Ascending aorta (tissue), 2 donors: ENCODE results near the gene CEP41. TPM values are rescaled to one million over a fixed set of nuclear protein-coding genes. Genes with fewer than 3 reads are reported as not detected.
A peak's percentile ranks its signal among the peaks of the same experiment; 100 is the strongest.

Experiments
- DNase-seq, 2 donors: peaks; one replicate each; pipeline ENCODE4 v3.0.0-alpha.2; 2019; ENCODE audit warnings: low spot score in 2 of 2
- H3K27ac ChIP-seq, 2 donors: fragments of 200-600 bp; sonication (generic); one replicate each; pipeline ENCODE4 v1.5.1; 2016 to 2017; ENCODE audit warnings: mild to moderate bottlenecking in 1 of 2
- H3K27me3 ChIP-seq: fragments of 200-600 bp; sonication (generic); one replicate; pipeline ENCODE4 v1.5.1; 2017
- H3K36me3 ChIP-seq, 2 donors: fragments of 200-600 bp; sonication (generic); one replicate each; pipeline ENCODE4 v1.5.1; 2016
- H3K4me1 ChIP-seq, 2 donors: fragments of 200-600 bp; sonication (generic); one replicate each; pipeline ENCODE4 v1.5.1; 2016 to 2017; ENCODE audit warnings: mild to moderate bottlenecking in 1 of 2
- H3K4me3 ChIP-seq, 2 donors: fragments of 200-600 bp; sonication (generic); one replicate each; pipeline ENCODE4 v1.5.1; 2016 to 2017; ENCODE audit warnings: mild to moderate bottlenecking in 1 of 2
- H3K9me3 ChIP-seq, 2 donors: fragments of 200-600 bp; sonication (generic); one replicate each; pipeline ENCODE4 v1.5.1; 2016
- intact Hi-C: fragments of 100-400 bp; cut with DNase I; formaldehyde crosslinking; loops from one replicate; pipeline ENCODE4 v1.15.1; 2023
- total RNA-seq: library from RNA; depleted of rRNA; stranded (reverse); fragments of >200 nt; gene quantifications from one replicate; pipeline ENCODE4 v1.1.0, GENCODE V29; 2016
- TF ChIP-seq, protein P1 (sequence below), 3 experiments: fragments of 200-600 bp in 2 of 3; fragments of 450-650 bp in 1 of 3; sonication (generic) in 2 of 3; IDR thresholded peaks; one replicate each; pipeline ENCODE4 v1.5.1; 2016 to 2019; ENCODE audit warnings: antibody characterized with exemption in 3 of 3, mild to moderate bottlenecking in 1 of 3, moderate library complexity in 1 of 3

CEP41 gene
- total RNA-seq, 1 donor from 2014 or later, result 4.3 TPM

DNA sequence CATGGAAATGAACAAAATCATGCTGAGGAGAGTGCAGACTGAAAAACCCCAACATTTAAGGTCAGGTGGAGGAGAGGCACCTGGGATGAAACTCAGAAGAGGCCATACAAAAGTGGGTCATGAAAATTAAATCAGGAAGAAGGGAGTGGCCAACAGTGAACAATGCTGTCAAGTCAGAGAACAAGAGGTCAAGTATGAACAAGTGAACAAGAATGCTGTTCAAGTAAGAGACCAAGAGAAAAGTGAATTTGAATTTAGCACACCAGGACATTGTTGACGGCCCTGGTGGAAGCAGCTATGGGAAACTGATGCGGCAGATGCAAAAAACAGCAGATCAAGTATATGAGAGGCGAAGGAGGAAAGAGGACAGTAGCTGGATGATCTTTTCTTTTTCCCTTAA lies 7.9 kb downstream of the CEP41 start:
- Histone ChIP-seq H3K4me3 (no peak overlapping the region), H3K27ac (no peak overlapping the region), H3K9me3 (no peaks in the 10 kb centered on the region), H3K36me3 (no peaks in the 10 kb centered on the region), H3K27me3 (no peaks in the 10 kb centered on the region), H3K4me1 (no peaks in the 10 kb centered on the region)
- no peak for DNase-seq
- intact Hi-C loops, result no loop called here
- TF ChIP-seq, protein P1, sequence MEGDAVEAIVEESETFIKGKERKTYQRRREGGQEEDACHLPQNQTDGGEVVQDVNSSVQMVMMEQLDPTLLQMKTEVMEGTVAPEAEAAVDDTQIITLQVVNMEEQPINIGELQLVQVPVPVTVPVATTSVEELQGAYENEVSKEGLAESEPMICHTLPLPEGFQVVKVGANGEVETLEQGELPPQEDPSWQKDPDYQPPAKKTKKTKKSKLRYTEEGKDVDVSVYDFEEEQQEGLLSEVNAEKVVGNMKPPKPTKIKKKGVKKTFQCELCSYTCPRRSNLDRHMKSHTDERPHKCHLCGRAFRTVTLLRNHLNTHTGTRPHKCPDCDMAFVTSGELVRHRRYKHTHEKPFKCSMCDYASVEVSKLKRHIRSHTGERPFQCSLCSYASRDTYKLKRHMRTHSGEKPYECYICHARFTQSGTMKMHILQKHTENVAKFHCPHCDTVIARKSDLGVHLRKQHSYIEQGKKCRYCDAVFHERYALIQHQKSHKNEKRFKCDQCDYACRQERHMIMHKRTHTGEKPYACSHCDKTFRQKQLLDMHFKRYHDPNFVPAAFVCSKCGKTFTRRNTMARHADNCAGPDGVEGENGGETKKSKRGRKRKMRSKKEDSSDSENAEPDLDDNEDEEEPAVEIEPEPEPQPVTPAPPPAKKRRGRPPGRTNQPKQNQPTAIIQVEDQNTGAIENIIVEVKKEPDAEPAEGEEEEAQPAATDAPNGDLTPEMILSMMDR (IDR thresholded peaks at IDR 0.05), result no peak

DNA sequence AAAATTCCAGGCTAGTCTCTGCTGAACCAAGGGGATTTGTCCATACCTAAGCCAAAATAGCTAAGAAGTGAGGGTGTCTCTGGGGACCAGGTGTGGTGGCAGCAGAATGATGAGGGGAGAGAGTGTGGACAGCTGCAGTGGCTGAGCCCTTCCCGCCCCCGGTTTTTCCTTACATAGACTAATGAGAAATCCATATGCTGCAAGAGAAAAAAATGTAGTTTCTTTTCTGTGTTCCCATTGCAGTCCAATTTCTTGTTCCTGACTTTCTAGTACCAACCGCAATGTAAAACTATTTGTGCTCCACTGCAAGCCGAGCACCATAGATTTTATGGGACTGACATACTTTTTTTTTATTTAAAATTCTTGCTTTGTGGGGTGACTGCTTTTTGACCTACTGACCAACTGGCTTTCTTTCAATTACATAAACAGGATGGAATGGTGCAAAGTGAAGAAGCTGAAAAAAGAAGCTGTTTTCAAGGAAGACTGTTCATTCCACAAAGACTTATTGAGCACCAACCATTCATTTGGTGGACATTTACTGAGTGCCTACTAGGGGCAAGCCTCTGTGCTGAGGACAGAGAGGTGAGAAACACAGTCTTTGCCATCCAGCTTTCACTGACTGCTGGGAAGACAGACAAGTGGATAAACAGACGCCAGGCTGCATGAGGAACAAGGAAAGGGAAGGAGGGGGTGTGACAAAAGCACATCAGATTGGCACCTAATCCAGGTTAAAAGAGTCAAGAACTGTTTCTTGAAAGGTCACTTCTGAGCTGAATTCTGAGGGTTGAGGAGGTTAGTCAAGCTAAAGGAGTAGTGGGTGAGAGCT lies 9.8 kb downstream of the CEP41 start:
- no peaks in the 10 kb centered on the region for H3K27me3 ChIP-seq
- peak overlapping the region in 1 of 2 donors; percentile 34 for H3K4me3 ChIP-seq
- H3K9me3 ChIP-seq, result no peaks in the 10 kb centered on the region
- intact Hi-C loops, result no loop called here
- H3K36me3 ChIP-seq, result no peaks in the 10 kb centered on the region
- TF ChIP-seq, protein P1 (IDR thresholded peaks at IDR 0.05), result no peak
- H3K4me1 ChIP-seq, result no peaks in the 10 kb centered on the region
- H3K27ac ChIP-seq, result no peak overlapping the region
- no peak for DNase-seq

DNA sequence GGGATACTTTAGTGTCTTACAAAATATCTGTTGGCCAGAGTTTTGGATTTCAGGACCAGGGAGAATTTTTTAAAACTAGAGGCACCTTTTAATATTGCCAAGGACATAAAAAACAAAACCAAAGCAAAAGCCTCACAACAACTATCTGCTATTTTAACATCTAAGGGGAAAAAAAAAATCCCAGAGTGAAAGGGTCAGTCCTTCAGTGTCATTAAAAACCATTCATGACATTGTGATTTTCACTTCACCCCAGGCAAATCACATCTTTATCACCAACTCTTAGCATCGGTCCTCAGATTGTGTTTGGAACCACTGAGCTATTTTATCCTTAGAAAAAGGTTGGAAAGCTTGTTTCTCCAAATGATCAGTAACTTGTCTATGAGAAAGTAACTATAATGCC lies 10.7 kb downstream of the CEP41 start:
- TF ChIP-seq, protein P1 (IDR thresholded peaks at IDR 0.05), result no peak
- no peaks in the 10 kb centered on the region for H3K27me3 ChIP-seq
- no peak overlapping the region for H3K4me3 ChIP-seq
- intact Hi-C loops, result no loop called here
- H3K27ac ChIP-seq, result no peak overlapping the region
- no peaks in the 10 kb centered on the region for H3K36me3 ChIP-seq
- H3K4me1 ChIP-seq, result no peaks in the 10 kb centered on the region
- DNase-seq, result no peak
- H3K9me3 ChIP-seq, result no peaks in the 10 kb centered on the region

DNA sequence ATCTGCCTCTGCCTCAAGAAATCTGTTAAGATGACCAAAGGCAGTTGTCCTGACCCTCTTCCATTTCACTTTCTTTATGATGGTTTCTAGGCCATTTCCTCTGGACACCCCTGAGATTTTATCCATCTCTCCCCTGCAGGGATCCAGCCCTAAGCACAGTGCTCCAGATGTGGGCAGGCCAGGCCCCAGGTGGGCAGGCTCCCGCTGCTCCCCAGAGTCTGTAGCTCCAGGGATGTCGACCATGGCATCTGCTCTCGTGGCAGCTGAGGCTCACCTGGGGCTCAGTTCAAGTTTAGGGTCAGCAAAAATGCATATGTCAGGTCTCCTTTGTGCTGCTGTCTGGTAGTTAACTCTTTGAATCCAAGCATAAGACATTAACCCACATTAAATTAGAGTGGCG lies 11.8 kb downstream of the CEP41 start:
- H3K27me3 ChIP-seq, result no peaks in the 10 kb centered on the region
- no peaks in the 10 kb centered on the region for H3K4me1 ChIP-seq
- H3K4me3 ChIP-seq, result no peak overlapping the region
- TF ChIP-seq, protein P1 (IDR thresholded peaks at IDR 0.05), result no peak
- H3K27ac ChIP-seq, result no peak overlapping the region
- intact Hi-C loops, result no loop called here
- no peaks in the 10 kb centered on the region for H3K9me3 ChIP-seq
- no peak for DNase-seq
- H3K36me3 ChIP-seq, result no peaks in the 10 kb centered on the region

DNA sequence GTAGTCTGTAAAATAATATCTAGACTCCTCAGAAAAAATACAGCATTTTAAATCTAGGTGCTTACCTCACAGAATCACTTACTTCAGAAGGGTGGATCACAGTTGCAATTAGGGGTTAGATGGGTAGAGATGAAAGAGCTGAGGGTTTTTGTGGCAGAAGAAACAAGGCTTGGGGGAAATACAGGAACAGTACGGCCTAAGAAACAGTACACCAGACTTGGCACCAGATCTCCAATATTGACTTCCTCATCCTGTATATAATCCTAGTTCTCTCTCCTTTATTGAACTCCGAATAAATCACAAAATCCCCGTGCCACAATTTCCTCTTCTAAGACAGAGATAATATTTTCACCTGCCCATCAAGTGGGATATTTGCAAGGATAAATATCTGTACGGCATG lies 14.3 kb downstream of the CEP41 start:
- Histone ChIP-seq H3K27ac (no peak overlapping the region), H3K36me3 (no peaks in the 10 kb centered on the region), H3K9me3 (no peaks in the 10 kb centered on the region), H3K27me3 (no peaks in the 10 kb centered on the region), H3K4me1 (no peaks in the 10 kb centered on the region), H3K4me3 (no peak overlapping the region)
- DNase-seq, result no peak
- intact Hi-C loops, result no loop called here
- TF ChIP-seq, protein P1 (IDR thresholded peaks at IDR 0.05), result no peak
